GM12878 (cell line): Measurements from ENCODE around the gene FGFRL1. TPM values are rescaled to one million over a fixed set of nuclear protein-coding genes. Genes with fewer than 3 reads are reported as not detected.

Experiments
- ASH2L ChIP-seq: fragments of 300-600, 200-600 bp; sonication (generic); IDR thresholded peaks from 2 replicates; pipeline ENCODE4 v1.6.1; 2017; ENCODE audit warnings: low read depth, mild to moderate bottlenecking, borderline replicate concordance
- BCL11A ChIP-seq: IDR thresholded peaks from 2 replicates; pipeline ENCODE4 v1.6.1; 2011; ENCODE audit warnings: low read depth, low read length
- BRCA1 ChIP-seq: IDR thresholded peaks from 2 replicates; pipeline ENCODE4 v1.6.1; 2011; ENCODE audit warnings: low read depth, low read length, improper control_type of control experiment
- CBX3 ChIP-seq: fragments of 200-600 bp; sonication (generic); IDR thresholded peaks from 2 replicates; pipeline ENCODE4 v1.6.1; 2016; ENCODE audit warnings: low read depth, borderline replicate concordance
- CEBPB ChIP-seq, 2 experiments: fragments of 150-350 bp in 1 of 2; IDR thresholded peaks; 2 replicates each; pipeline ENCODE4 v1.6.1; 2012 to 2014; ENCODE audit warnings: low read depth in 2 of 2, low read length in 2 of 2, borderline replicate concordance in 1 of 2, inconsistent platforms in 1 of 2
- CEBPZ ChIP-seq: fragments of 150-350 bp; IDR thresholded peaks from 2 replicates; pipeline ENCODE4 v1.6.1; 2016; ENCODE audit warnings: low read depth, low read length
- E2F4 ChIP-seq: IDR thresholded peaks from 2 replicates; pipeline ENCODE4 v1.6.1; 2012; ENCODE audit warnings: low read depth, low read length, improper control_type of control experiment
- ESRRA ChIP-seq: IDR thresholded peaks from 2 replicates; pipeline ENCODE4 v1.6.1; 2012; ENCODE audit warnings: mild to moderate bottlenecking, low read length, improper control_type of control experiment
- EZH2 ChIP-seq: IDR thresholded peaks from 2 replicates; pipeline ENCODE4 v1.6.1; 2012; ENCODE audit warnings: low read depth, mild to moderate bottlenecking, control low read depth, inconsistent platforms, low read length, borderline replicate concordance; ENCODE audit not compliant: control insufficient read depth
- HCFC1 ChIP-seq: fragments of 150-350 bp; IDR thresholded peaks from 2 replicates; pipeline ENCODE4 v1.6.1; 2014; ENCODE audit warnings: low read length
- HDAC6 ChIP-seq: fragments of 200-600 bp; sonication (generic); IDR thresholded peaks from one replicate; pipeline ENCODE4 v1.8.0; 2017; ENCODE audit warnings: antibody characterized with exemption; ENCODE audit not compliant: unreplicated experiment
- MTA2 ChIP-seq: fragments of 450-650 bp; IDR thresholded peaks from 2 replicates; pipeline ENCODE4 v1.6.1; 2016; ENCODE audit warnings: low read depth, mild to moderate bottlenecking, moderate library complexity
- NR2C1 ChIP-seq: fragments of 450-650 bp; IDR thresholded peaks from 2 replicates; pipeline ENCODE4 v1.6.1; 2017; ENCODE audit warnings: antibody characterized with exemption, mild to moderate bottlenecking, moderate library complexity
- PML ChIP-seq: IDR thresholded peaks from 2 replicates; pipeline ENCODE4 v1.6.1; 2012; ENCODE audit warnings: low read length, inconsistent platforms
- POLR2A ChIP-seq: IDR thresholded peaks from 2 replicates; pipeline ENCODE4 v1.6.1; 2011; ENCODE audit warnings: low read depth, mild to moderate bottlenecking, low read length
- POLR2AphosphoS2 ChIP-seq: IDR thresholded peaks from 2 replicates; pipeline ENCODE4 v1.6.1; 2011; ENCODE audit warnings: low read depth, mild to moderate bottlenecking, low read length, improper control_type of control experiment, moderate library complexity
- POU2F2 ChIP-seq: IDR thresholded peaks from 3 replicates; pipeline ENCODE4 v1.6.1; 2011; ENCODE audit warnings: low read depth, mild to moderate bottlenecking, low read length, borderline replicate concordance
- RB1 ChIP-seq: fragments of 450-650 bp; formaldehyde crosslinking; IDR thresholded peaks from 2 replicates; pipeline ENCODE4 v1.6.1; 2017; ENCODE audit warnings: mild to moderate bottlenecking, borderline replicate concordance
- RCOR1 ChIP-seq: conservative IDR thresholded peaks from 2 replicates; pipeline ENCODE4 v1.6.1; 2012; ENCODE audit warnings: low read depth, low read length, improper control_type of control experiment
- RELB ChIP-seq: fragments of 450-650 bp; IDR thresholded peaks from 2 replicates; pipeline ENCODE4 v1.6.1; 2017; ENCODE audit warnings: low read depth, mild to moderate bottlenecking, moderate library complexity
- TCF7 ChIP-seq: IDR thresholded peaks from 2 replicates; pipeline ENCODE4 v1.6.1; 2014; ENCODE audit warnings: antibody characterized with exemption, borderline replicate concordance
- USF1 ChIP-seq: IDR thresholded peaks from 2 replicates; pipeline ENCODE4 v1.6.1; 2011; ENCODE audit warnings: borderline replicate concordance, low read depth, mild to moderate bottlenecking, moderate library complexity, mixed read lengths, low read length; ENCODE audit not compliant: insufficient read depth; ENCODE audit errors: extremely low read length
- YY1 ChIP-seq: IDR thresholded peaks from 2 replicates; pipeline ENCODE4 v1.6.1; 2011; ENCODE audit warnings: low read depth, mild to moderate bottlenecking, low read length
- ZSCAN29 ChIP-seq: fragments of 450-650 bp; IDR thresholded peaks from 2 replicates; pipeline ENCODE4 v1.6.1; 2017; ENCODE audit warnings: mild to moderate bottlenecking, moderate library complexity
- polyA plus RNA-seq, 11 experiments: library from polyadenylated mRNA; depleted of rRNA in 4 of 11; unstranded in 6 of 11; stranded (reverse) in 5 of 11; fragments of >200 nt; fragmentation: Nextera tagmentation in 4 of 11; fragmentation: Illumina TruSeq in 1 of 11; extraction: Ambion mirVana in 4 of 11; extraction: Trizol in 1 of 11; gene quantifications; 1 replicate in 1 of 11; 2 replicates in 10 of 11; pipeline versions ENCODE4 v1.2.1 to v1.2.3, GENCODE V29; 2011 to 2016; ENCODE audit warnings: inconsistent platforms in 2 of 11, missing spikeins in 2 of 11, low read depth in 1 of 11
- total RNA-seq, 4 experiments: library from RNA; depleted of rRNA in 3 of 4; stranded (reverse); fragments of >200 nt in 3 of 4; fragmentation: Illumina TruSeq in 1 of 4; extraction: Trizol in 1 of 4; gene quantifications; 2 replicates each; pipeline versions ENCODE4 v1.2.1 to v1.2.3, GENCODE V29; 2013 to 2021

The FGFRL1 gene
- total and polyA plus RNA-seq, 10 of the 15 experiments (the other 5 are each of a cell fraction or from before 2014, with no cell fraction given): 0.02 to 1.5 (median 0.29) TPM; not detected in 2

- TF ChIP-seq RB1 (peak; percentile 84; the same call in 1 of the 2 replicates), BRCA1 (no peak), POU2F2 (no peak), POLR2AphosphoS2 (no peak), BCL11A (no peak), ASH2L (no peak), PML (no peak), CEBPB (IDR thresholded peaks at IDR 0.05; ENCODE audit: borderline replicate concordance in 1 of 2, low read depth in 2 of 2, low read length in 2 of 2) (no peak), RCOR1 (0 out of 2 replicates have a peak, but pooled peaks have one; percentile 22), E2F4 (no peak), POLR2A (peak; percentile 76), CBX3 (no peak), HCFC1 (no peak; the same call in 1 of the 2 replicates), NR2C1 (peak; percentile 91), YY1 (peak; percentile 43; the same call in 1 of the 2 replicates), EZH2 (no peak), ESRRA (0 out of 2 replicates have a peak, but pooled peaks have one; percentile 17), RELB (no peak), CEBPZ (no peak), HDAC6 (peak; percentile 72), MTA2 (no peak), ZSCAN29 (peak; percentile 77; the same call in 1 of the 2 replicates), TCF7 (no peak), USF1 (peak; percentile 86)
Measured at GRCh38 chr4:986879-987623, 24.4 kb upstream of the FGFRL1 start, which contains the start of gene IDUA (continued).
